ENCODE results near the gene GALK2. TPM values are rescaled to one million over a fixed set of nuclear protein-coding genes. Genes with fewer than 3 reads are reported as not detected.
A peak's percentile ranks its signal among the peaks of the same experiment; 100 is the strongest.

Gene GALK2
- total RNA-seq, 1 experiment from 2014 or later, result 13.7 TPM

- no peak overlapping the region for H2BK120ac ChIP-seq (ENCODE audit: low read depth, low read length, poor library complexity, severe bottlenecking)
- no peak overlapping the region for H3K14ac ChIP-seq (ENCODE audit: insufficient read depth, low read length)
- peak overlapping the region in 1 of 2 experiments; percentile 0; a peak in 1 of 5 replicates for H3K4me3 Mint-ChIP-seq
- no peak for TF ChIP-seq CTCF (conservative IDR thresholded peaks at IDR 0.05)
- H3T11ph ChIP-seq (ENCODE audit: low read length), result no peak overlapping the region
- no peak overlapping the region for H2AK5ac ChIP-seq (ENCODE audit: insufficient read length, low read length)
- H3K18ac ChIP-seq (ENCODE audit: insufficient read length, low read depth, low read length), result no peak overlapping the region
- peaks cover 27% of the 10 kb centered on the region for H3K79me2 ChIP-seq (ENCODE audit: insufficient read depth, low read length)
- 100% methylated on average over 1 of the region's 1 CpG for WGBS (ENCODE audit: extremely low coverage, insufficient read length, low lambda C conversion rate)
- DNase-seq, result no peak
- H3K27ac Mint-ChIP-seq, result peak overlapping the region; percentile 3 to 95 (median 85); a peak in 6 of 7 replicates
- H3K9me3 Mint-ChIP-seq, result no peaks in the 10 kb centered on the region
- H3K4me2 ChIP-seq (ENCODE audit: insufficient read depth, insufficient read length, low read length), result no peak overlapping the region
- H2BK12ac ChIP-seq (ENCODE audit: insufficient read length, low read depth, low read length), result no peak overlapping the region
- H3K9me3 ChIP-seq (ENCODE audit: control insufficient read depth, low read depth, low read length), result no peaks in the 10 kb centered on the region
- H2BK20ac ChIP-seq (ENCODE audit: low read depth, low read length, poor library complexity, severe bottlenecking), result no peak overlapping the region
- no peaks in the 10 kb centered on the region for H3K79me1 ChIP-seq (ENCODE audit: insufficient read depth, low read depth, low read length, poor library complexity, severe bottlenecking)
- H3K4ac ChIP-seq (ENCODE audit: low read depth, low read length), result no peak overlapping the region
- H2AFZ ChIP-seq (ENCODE audit: low read length), result no peak overlapping the region
- no peak overlapping the region for H2BK15ac ChIP-seq (ENCODE audit: low read depth, low read length)
- no peak overlapping the region for H4K8ac ChIP-seq (replicated peaks; ENCODE audit: insufficient read length, low read depth, low read length)
- H3K27me3 ChIP-seq (ENCODE audit: insufficient read depth, low read length), result no peaks in the 10 kb centered on the region
- H3K27me3 Mint-ChIP-seq (ENCODE audit: low read depth), result no peaks in the 10 kb centered on the region
- no peak overlapping the region for H3K23ac ChIP-seq (ENCODE audit: insufficient read length, low read depth, low read length)
- H3K56ac ChIP-seq (ENCODE audit: insufficient read length, low read depth, low read length), result no peak overlapping the region
- peaks cover under 1 to 11% (median 9%) of the 10 kb centered on the region in 3 experiments; a peak in 4 of 7 replicates for H3K36me3 Mint-ChIP-seq (ENCODE audit: insufficient read depth in 1 of 3, low read depth in 3 of 3)
- H3K9ac ChIP-seq (ENCODE audit: extremely low read depth, insufficient read length, low read length), result no peak overlapping the region
- H4K5ac ChIP-seq (ENCODE audit: insufficient read length, low read depth, low read length), result no peak overlapping the region
- no peaks in the 10 kb centered on the region; the same call in 1 of the 2 replicates for H3K4me1 ChIP-seq (ENCODE audit: insufficient read depth, low read length)
- H4K91ac ChIP-seq (ENCODE audit: insufficient read length, low read depth, low read length), result no peak overlapping the region
- no peak overlapping the region for H2BK5ac ChIP-seq (ENCODE audit: insufficient read length, low read length)
- no peak overlapping the region for H3K27ac ChIP-seq (ENCODE audit: insufficient read length, low read depth, low read length)
- no peaks in the 10 kb centered on the region for H4K20me1 ChIP-seq (ENCODE audit: control insufficient read depth, insufficient read depth, insufficient read length)
- no peaks in the 10 kb centered on the region for H3K23me2 ChIP-seq (ENCODE audit: insufficient read length, low read depth, low read length, poor library complexity, severe bottlenecking)
- H3K4me1 Mint-ChIP-seq, result peaks cover 22% of the 10 kb centered on the region in 2 experiments
Measured at GRCh38 chr15:49148727-49149126, 21.3 kb upstream of the GALK2 start.
